HG03196 (cell line): ENCODE measurements around the gene NSMCE1.
A peak's percentile ranks its signal among the peaks of the same experiment; 100 is the strongest.

Experiments
- ATAC-seq: cut with Tn5 transposase; IDR thresholded peaks from one replicate; pipeline ENCODE4 v1.9.1; 2021; ENCODE audit not compliant: unreplicated experiment

Gene NSMCE1

DNA sequence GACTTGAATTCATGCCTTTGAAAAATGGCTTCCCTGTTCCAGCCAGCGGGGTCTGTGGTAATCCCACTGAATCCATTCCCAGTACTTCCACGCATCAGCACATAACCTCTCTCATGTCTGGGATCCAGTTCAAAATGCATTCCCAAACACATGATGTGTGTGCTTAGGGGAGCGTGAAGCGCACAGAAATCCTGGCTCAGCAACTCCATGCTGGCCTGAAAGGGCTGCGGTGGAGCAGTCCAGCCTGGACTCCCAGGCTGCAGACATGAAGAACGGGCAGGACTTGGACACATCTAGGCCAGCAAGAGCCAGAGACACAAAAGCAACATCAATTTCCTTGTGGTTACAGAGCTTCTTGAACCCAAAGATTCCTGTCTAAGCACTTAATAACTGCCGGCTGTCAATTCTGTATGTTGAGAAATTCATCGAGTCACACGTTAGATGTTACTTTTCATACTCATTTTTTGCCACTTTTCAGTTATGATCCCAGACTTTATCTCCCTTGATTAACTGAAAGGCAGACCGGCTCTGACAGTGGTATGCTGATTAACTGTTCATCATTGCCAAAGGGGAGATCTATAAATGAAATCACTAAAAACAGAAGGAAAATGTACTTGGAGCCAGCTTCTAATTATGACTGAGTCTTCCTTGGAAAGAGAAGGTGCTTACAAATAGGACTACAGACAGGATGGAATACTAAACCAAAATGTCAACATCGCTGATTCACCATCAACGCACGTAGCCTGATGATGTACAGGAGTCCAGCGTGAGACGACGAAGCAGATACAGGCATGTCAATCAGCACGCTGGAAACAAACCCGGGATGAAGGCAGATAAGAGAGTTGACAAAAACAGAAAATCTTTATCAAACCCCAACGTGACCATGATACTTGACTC lies 23.0 kb downstream of the NSMCE1 start:
- ATAC-seq: no peak

DNA sequence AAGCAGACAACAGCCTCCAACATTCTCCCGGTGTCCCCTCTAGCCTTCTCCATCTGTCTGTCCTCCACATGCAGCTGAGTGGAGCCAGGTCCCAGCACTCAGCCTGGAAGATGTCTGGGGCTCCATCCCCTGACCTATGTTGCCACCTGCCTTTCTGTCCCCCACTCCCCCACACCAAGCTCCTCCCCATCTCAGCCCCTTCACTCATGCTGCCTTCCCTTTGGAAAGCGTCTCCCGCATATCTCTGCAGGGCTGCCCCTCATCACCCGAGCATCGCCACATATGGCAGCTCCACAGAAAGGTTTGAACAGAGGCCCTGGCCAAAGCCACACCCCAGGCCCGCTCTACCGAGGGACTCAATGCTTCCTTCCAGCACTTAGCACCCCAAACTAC lies 24.2 kb downstream of the NSMCE1 start:
- no peak for ATAC-seq

DNA sequence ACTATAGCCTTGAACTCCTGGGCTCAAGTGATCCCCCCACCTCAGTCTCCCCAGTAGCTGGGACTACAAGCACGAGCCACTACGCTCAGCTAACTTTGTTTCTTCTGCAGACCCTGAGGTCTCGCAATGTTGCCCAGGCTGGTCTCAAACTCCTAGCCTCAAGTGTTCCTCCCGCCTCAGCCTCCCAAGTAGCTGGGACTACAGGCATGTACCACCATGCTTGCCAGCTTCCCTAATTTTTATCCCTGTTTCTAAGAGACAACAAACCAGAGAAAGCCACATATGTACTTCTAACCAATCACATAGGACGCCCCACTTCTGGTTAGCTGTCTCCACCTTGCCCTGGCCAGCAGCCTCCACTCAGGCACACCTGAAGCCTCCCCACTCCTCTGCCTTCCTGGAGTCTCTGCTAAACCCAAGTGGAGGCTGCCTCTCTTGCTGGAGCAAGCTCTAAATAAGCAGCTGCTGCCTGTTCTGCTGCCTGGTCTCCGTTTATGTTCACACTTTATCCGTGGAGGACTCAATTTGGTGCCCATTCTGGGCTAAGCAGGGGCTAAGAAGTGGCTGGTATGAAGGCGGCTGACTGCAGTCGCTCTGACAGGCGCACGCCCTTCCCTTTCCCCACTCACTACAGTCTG lies 24.7 kb downstream of the NSMCE1 start:
- ATAC-seq: no peak

DNA sequence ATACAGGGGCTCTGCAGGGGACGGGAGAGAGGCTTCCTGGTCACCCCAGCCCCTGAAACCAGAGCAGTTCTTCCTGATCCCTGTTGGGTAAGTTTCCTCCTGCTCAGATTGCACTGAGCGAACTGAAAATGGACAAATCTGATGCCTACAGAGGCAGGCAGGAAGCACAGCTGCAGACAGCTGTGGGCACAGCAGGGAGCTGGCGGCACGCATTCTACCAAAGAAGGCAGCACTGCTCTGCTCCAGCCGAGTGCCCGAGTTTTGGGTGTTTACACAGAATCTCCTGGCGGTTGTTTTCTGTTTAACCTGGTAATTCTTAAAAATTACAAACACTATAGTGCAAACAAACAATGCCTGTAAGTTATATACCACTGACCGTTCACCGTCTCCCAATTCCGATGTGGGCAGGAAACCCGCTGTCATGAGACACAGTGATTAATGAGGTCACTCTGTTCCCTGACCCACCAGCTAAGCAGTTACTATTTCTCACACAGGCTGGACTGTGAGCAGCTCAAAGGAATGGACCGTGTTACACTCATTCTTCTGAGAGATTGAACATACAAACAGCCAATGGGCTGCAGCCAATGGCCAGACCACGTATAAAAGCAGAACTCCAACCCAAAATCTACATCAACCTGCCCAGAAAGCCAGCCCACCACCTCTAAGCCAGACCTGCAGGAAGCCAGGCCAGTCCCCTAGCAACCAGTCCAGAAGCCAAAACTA lies 25.5 kb downstream of the NSMCE1 start:
- ATAC-seq: no peak

DNA sequence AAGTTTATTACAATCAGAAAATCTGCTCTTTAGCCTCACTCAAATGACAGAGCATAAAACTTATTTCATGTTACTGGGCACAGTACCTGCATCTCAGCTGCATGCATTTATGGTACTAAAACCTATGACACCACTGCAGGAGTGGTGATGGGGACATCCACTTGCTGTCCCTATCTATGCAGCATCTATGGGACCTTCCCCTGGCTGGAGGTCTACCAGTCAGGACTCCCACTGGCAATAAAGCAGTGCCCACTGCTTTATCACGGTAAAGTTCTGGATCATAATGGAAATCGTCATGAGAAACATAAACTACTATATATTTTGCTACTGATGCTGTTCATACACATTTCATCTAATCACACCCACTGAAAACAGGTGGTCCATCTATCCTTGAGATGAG lies 26.2 kb downstream of the NSMCE1 start:
- no peak for ATAC-seq

DNA sequence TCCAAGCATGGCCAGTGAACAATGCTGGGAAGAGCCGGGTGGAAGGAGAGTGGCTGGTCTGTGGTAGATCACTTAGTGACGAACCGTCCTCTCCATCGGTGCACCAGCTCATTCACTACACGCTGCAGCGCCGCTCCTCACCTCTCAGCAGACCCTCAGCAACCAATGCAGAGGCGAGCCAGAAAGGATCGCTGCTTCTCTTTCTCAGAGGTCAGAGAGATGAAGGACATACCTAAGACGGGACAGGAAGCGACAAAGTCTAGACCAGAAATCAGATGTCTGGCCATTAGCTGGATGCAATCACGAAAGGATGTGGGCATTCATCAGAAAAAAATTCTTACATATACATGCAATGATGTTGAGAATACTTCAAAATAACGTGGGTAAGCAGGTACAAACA lies 26.9 kb downstream of the NSMCE1 start:
- no peak for ATAC-seq

DNA sequence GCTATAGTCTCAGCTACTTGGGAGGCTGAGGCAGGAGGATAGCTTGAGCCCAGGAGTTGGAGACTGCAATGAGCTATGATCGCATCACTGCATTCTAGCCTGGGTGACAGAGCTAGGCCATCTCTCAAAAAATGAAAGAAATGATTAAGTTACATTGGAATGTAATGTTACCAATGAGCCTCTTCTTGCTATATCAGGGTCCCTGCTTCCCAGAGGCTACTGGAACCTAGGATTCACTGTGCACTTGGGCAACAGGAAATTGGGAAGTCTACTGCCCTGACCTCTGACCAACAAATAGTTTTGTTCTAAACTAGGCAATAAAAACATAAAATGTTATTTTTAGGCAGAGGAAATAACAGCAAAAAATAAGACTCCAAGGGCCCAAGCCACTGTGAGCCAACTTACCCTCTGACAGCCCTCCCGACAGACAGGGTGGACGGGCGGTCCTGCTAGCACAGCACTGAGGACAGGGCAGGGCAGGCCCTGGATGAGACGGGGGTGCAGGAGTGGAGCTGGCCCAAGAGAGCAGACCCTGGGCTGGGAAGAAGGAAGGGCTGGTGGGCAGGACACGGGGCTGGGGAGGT lies 27.5 kb downstream of the NSMCE1 start:
- ATAC-seq: no peak

DNA sequence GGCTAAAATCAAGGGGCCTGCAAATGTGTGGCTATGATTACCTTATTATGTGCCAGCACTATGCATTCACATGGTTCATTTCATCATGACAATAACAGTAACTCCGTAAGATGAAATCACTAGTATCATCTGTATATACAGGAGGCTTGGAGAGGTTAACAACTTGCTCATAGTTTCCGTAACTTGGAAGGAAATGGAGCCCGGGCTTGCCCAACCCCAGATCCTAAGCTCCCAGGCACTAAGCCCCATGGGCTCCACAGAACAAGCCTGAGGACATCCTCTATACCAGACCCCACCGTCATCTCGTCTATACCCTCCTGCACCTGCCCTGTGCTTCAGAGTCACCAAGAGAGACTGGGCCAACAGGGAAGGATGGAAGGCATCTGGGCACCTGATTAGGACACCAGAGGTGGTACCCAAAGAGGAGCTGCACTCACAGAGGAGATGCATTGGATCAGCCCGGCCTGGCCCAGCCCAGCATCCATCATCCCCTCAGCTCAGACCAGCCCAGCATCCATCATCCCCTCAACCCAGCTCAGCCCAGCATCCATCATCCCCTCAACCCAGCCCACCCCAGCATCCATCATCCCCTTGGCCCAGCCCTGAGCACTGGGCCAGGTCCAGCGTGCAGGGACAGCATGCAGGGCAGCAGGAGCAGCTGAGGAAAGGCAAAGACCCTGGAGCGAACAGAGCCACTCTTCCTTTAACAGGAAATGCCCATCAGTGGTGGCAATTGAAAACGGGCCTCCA lies 28.5 kb downstream of the NSMCE1 start:
- no peak for ATAC-seq

DNA sequence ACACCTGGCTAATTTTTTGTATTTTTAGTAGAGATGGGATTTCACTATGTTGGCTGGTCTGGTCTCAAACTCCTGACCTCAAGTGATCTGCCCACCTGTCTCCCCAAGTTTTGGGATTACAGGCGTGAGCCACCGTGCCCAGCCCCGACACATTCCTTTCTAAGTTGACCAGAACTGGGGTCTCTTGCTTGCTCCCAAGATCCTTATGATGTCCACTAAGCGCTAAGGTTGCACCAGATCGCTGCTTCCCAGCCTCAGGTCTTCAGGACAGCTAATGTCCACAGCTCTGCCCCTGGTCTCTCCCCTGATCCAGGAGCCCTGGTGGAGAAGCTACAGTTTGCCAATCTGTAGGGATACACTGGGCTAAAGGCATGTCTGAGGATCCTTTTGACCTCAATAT lies 29.5 kb downstream of the NSMCE1 start:
- no peak for ATAC-seq

DNA sequence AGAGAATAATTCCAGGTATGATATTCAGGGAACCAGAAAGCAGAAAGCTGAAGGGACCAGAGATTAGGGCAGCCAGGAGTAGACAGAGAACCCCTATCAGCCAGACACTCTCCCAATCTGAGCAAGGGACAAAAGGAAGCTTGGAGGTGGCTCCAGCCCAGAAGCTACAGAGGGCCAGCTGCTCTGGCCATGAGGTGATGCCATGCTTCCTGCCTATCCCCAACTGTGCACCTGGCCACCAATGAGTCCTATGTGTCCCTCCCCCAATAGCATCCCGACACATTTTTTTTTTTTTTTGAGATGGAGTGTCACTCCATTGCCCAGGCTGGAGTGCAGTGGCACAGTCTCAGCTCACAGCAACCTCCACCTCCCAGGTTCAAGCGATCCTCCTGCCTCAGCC lies 30.0 kb downstream of the NSMCE1 start:
- ATAC-seq: no peak

DNA sequence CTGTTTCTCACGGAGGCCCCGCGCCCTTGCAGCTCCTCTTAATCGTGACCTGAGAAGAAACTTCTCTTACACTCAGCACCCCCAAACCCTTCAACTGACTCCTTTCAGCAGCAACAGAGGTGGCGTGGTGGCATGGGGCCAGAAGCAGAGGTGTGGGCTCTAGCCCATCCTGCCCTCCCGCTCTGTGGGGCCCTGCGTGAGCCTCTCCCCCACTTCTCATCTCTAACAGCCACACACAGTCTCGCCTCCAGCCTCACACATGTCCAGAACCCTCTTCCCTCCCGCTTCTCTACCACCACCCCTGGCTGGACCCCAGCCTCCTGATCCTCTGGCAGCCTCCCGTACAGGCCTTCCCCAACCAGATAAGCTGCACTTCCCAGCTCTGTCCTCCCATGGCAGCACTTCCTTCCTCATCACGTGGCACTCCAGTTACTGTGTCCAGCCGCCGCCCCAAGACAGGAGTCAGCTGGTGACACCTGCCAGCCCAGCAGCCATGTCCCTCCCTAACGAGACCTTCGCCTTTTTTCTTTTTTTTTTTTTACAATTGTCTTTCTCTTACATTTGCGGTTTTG lies 30.5 kb downstream of the NSMCE1 start:
- peak; percentile 19 for ATAC-seq

DNA sequence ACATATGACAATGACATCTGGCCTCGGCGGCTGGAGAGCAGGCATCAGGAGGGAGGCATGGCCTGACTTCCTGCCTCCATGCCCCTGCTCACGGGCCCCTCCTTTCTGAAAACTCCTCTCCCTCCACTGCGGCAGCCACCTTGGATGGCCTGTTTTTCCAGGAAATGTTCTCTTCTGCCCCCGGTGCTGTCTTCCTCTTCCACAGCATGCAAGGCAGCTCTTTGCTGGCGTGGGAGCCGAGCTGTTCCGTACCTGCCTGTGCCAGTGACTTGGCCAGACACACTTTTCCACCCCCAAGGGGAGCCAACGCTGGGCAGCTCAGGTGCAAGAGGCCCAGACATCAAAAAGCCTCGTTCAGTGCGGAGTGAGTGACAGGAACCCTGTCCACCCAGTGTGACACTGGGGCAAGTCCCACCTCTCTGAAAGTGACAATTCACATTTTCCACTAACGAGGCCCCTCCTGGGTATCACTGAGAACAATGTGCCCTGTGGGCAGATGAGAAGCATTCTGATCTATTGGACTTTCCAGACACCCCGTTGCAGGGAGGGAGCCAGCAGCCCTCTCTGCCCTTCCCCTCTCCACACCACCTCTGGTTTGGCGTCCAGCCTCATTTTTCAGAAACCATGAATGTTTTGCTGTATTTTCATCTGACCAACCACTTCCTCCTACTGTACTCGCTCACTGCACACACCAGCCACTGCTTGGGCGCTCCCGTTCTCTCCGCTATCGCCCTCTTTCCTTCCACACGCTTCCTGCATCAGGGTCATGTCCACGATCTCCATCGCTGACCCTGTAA lies 31.2 kb downstream of the NSMCE1 start:
- ATAC-seq: peak; percentile 44

DNA sequence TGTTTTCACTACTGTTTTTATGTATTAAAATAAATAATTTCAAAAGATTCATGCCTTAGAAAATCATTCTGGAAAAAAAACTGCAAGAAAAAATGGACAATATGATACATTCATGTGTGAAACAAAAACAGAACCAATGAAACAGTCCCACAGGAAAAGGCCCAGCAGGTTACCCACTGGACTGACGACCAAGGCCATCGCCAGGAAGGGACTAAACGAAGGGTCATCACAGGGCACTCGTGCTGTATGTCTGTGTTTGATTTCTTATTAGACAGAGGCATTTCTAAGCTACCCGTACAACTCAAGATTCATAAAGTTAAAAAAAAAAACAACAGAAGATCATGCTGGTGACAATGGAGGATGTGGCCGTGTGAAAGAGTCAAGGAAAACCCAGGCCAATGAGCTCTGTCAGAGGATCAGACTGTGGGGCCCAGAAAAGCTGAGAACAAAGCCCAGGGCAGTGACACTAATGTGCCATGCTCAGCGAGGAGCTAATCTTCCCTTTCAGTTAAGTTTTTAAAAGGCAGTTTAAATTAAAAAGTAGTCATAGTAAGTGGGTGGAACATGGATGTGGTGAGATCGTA lies 31.8 kb downstream of the NSMCE1 start:
- no peak for ATAC-seq

DNA sequence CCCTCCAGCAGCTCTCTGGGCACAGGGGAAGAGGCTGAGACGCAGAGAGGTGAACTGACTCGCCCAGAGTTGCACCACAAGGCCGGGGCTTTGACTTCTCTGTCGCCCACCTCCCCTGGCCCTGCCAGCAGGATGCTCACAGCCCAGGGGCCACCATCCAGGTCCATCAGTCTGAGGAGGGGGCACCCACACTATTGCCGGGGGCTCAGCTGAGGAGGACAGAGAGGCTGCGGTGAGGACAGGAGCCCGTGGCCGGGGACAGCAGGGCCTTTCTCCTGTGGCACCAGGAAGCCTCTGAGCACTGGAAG lies 32.7 kb downstream of the NSMCE1 start:
- no peak for ATAC-seq

DNA sequence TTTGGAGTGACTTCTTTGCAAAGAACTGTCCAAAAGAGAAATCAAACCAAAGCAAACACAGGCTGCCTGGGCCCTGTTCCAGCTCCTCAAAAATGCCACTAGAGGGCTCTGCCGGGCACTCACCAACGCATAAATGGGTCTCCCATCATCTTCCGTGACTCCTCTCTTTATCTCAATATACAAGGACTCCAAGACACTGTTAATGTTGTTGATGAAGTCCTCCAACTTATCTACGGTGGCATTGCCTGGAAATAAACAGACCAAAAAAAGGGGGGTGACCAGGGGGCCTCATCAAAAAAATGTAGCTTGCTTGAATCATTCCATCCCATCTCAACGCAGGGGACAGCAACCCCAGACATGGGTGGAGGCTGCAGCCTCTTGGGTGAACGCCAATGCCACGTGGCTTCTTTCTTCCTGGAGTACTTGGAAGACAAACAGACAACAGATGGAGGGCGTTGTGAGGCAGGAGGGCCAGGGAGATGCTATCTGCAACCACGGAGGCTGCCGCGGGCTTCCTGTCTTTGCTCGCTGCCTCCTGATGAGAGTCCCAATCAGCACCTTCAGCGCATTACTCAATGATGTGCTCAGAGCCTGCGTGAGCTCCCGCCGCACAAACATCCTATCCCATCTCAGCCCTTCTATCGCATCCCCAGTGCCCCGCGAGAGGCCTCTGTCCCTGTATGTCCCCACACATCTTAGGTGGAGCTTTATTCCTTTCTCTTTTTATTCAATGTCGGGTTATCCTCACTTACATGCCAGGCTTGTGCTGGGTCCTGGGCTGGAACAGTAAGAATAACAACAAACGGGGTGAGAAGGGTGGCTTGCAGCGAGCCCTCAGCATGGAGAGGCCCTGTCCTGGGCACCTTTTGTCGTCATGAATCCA lies 33.3 kb downstream of the NSMCE1 start:
- no peak for ATAC-seq

DNA sequence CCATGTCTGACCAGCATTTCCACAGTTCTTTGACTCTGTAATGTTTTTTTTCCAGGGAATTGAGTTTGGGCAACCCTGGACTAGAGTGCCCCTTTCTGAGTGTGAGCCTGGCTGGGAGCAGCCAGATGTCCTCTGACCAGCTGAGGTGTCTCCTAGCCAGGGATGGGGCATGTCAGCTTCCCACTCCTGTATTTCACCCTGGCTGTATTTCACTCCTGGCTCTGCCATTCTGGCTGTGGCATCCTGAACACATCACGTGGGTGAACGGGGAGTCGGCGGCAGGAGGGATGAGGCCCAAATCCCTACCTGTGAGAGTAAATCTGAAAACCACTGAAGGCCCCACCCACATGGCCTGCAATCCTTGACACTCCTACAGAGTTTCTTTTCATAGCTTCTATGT lies 34.0 kb downstream of the NSMCE1 start:
- no peak for ATAC-seq

DNA sequence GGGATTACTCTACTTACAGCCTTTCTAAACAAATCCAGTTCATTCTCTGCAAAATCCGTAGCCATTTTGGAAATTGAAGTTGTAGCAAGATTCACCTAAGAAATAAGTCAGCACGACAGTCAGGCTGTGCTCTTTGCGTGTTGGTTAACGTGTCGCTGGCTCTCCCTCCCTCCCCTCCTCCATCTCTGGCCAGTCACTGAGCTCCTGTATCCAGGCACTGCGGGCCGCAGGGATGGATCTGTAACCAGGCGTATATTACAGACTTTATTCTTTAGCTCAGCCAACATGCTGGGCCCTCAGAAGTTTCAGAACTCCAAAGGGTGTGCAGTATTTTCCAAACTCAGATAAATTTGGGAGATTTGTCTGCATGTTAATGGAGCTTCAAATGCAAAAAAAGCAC lies 34.4 kb downstream of the NSMCE1 start:
- no peak for ATAC-seq

DNA sequence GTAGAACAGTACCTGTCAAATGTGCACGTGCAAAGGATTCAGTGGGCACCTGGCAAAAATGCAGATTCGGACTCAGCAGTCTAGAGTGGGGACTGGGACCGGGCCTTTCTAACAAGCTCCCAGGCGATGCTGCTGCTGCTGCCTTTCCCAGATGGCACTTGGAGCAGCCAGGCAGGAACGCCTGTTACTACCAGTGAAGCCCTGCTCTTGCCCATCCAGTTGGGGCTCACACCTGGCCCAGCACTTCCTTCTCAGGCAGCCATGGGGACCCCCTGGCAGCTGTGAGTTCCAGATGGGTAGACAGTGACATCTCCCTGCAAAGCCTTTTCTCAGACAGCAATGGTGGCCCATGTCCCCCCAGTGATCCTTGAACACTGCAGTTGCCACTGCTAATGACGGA lies 34.8 kb downstream of the NSMCE1 start:
- ATAC-seq: no peak
